CD14-positive monocyte (primary cell): Measurements from ENCODE around the gene B4GALT2. TPM values are rescaled to one million over a fixed set of nuclear protein-coding genes. Genes with fewer than 3 reads are reported as not detected.

Experiments
- DNase-seq, 3 donors: peaks; one replicate each; pipeline ENCODE4 v3.0.0-alpha.2; 2011 to 2022
- H2AFZ ChIP-seq: 2 replicates; pipeline ENCODE4 v1.6.0; 2012; ENCODE audit warnings: mild to moderate bottlenecking, low read depth, low read length, inconsistent platforms; ENCODE audit not compliant: insufficient read depth, poor library complexity, severe bottlenecking
- H3K27ac ChIP-seq, 2 donors: 1 replicate in 1 of 2; 2 replicates in 1 of 2; pipeline ENCODE4 v1.5.1; 2012 to 2013; ENCODE audit warnings: low read length in 2 of 2, control low read depth in 1 of 2, inconsistent platforms in 1 of 2, low read depth in 1 of 2, mild to moderate bottlenecking in 1 of 2
- H3K27me3 ChIP-seq, 2 donors: one replicate each; pipeline versions ENCODE4 v1.6.0 to v1.6.1; 2011 to 2013; ENCODE audit warnings: low read length in 2 of 2; ENCODE audit not compliant: control insufficient read depth in 2 of 2, insufficient read depth in 2 of 2
- H3K36me3 ChIP-seq, 2 donors: replicated peaks in 1 of 2; 1 replicate in 1 of 2; 2 replicates in 1 of 2; pipeline versions ENCODE4 v1.5.1 to v1.6.1; 2012 to 2013; ENCODE audit warnings: low read length in 2 of 2, control low read depth in 1 of 2, inconsistent platforms in 1 of 2, mild to moderate bottlenecking in 1 of 2; ENCODE audit not compliant: insufficient read depth in 2 of 2, control insufficient read depth in 1 of 2
- H3K4me1 ChIP-seq, 2 donors: 1 replicate in 1 of 2; 2 replicates in 1 of 2; pipeline versions ENCODE4 v1.5.1 to v1.6.1; 2012 to 2013; ENCODE audit warnings: low read length in 2 of 2, control low read depth in 1 of 2, inconsistent platforms in 1 of 2, mild to moderate bottlenecking in 1 of 2, moderate library complexity in 1 of 2; ENCODE audit not compliant: insufficient read depth in 2 of 2, control insufficient read depth in 1 of 2
- H3K4me2 ChIP-seq: replicated peaks from 2 replicates; pipeline ENCODE3; 2012; ENCODE audit warnings: low read length, moderate library complexity, mild to moderate bottlenecking; ENCODE audit not compliant: poor library complexity, severe bottlenecking; ENCODE audit errors: extremely low read depth
- H3K4me3 ChIP-seq, 3 experiments: fragments of 200-600 bp in 1 of 3; sonication (generic) in 1 of 3; replicated peaks in 1 of 3; 1 replicate in 2 of 3; 2 replicates in 1 of 3; pipeline ENCODE4 v1.5.1; 2011 to 2013; ENCODE audit warnings: low read length in 3 of 3, mild to moderate bottlenecking in 3 of 3, control low read depth in 2 of 3, low read depth in 2 of 3, inconsistent platforms in 1 of 3, moderate library complexity in 1 of 3
- H3K79me2 ChIP-seq: 2 replicates; pipeline ENCODE4 v1.6.0; 2012; ENCODE audit warnings: mild to moderate bottlenecking, control low read depth, inconsistent platforms, low read length, moderate library complexity; ENCODE audit not compliant: insufficient read depth
- H3K9ac ChIP-seq: 2 replicates; pipeline ENCODE4 v1.6.0; 2017; ENCODE audit warnings: low read length, mild to moderate bottlenecking; ENCODE audit not compliant: insufficient read depth, poor library complexity, severe bottlenecking
- H3K9me3 ChIP-seq, 2 donors: replicated peaks in 1 of 2; 1 replicate in 1 of 2; 2 replicates in 1 of 2; pipeline versions ENCODE4 v1.5.1 to v1.6.1; 2012 to 2013; ENCODE audit warnings: low read length in 2 of 2, control low read depth in 1 of 2; ENCODE audit not compliant: control insufficient read depth in 1 of 2, insufficient read depth in 1 of 2
- H4K20me1 ChIP-seq: 2 replicates; pipeline ENCODE4 v1.6.0; 2012; ENCODE audit warnings: mild to moderate bottlenecking, low read length, control low read depth, moderate library complexity; ENCODE audit not compliant: insufficient read depth
- H3K27ac Mint-ChIP-seq, 7 donors: one replicate each; pipeline ENCODE4 v1.8.0; 2020; ENCODE audit warnings: mild to moderate bottlenecking in 7 of 7, mixed read lengths in 7 of 7, moderate library complexity in 6 of 7, inconsistent platforms in 2 of 7
- H3K27me3 Mint-ChIP-seq, 3 donors: one replicate each; pipeline ENCODE4 v1.8.0; 2021 to 2022; ENCODE audit warnings: low read depth in 3 of 3, mild to moderate bottlenecking in 3 of 3, mixed read lengths in 3 of 3, moderate library complexity in 3 of 3, inconsistent platforms in 1 of 3
- H3K36me3 Mint-ChIP-seq, 2 donors: one replicate each; pipeline ENCODE4 v1.8.0; 2020; ENCODE audit warnings: mixed read lengths in 2 of 2, inconsistent platforms in 1 of 2, mild to moderate bottlenecking in 1 of 2
- H3K4me1 Mint-ChIP-seq: one replicate; pipeline ENCODE4 v1.8.0; 2020; ENCODE audit warnings: mild to moderate bottlenecking, mixed read lengths
- H3K4me3 Mint-ChIP-seq, 2 donors: one replicate each; pipeline ENCODE4 v1.8.0; 2020; ENCODE audit warnings: mild to moderate bottlenecking in 2 of 2, mixed read lengths in 2 of 2, moderate library complexity in 1 of 2
- H3K9me3 Mint-ChIP-seq, 7 donors: one replicate each; pipeline ENCODE4 v1.8.0; 2020 to 2022; ENCODE audit warnings: mixed read lengths in 7 of 7, mild to moderate bottlenecking in 6 of 7, moderate library complexity in 6 of 7, inconsistent platforms in 2 of 7
- CTCF ChIP-seq: fragments of 200-600 bp; IDR thresholded peaks from one replicate; pipeline ENCODE4 v1.8.0; 2022; ENCODE audit warnings: antibody characterized with exemption, mild to moderate bottlenecking
- WGBS: methylation state at CpG from one replicate; pipeline ENCODE4 v1.1.5; 2013; ENCODE audit warnings: missing lambda C conversion rate; ENCODE audit not compliant: insufficient coverage; 5-methylcytosine and 5-hydroxymethylcytosine counted together
- intact Hi-C, 2 donors: fragments of 100-400 bp; cut with micrococcal nuclease; formaldehyde crosslinking; loops; one replicate each; pipeline versions ENCODE4 v1.15.0 to v1.15.1; 2023
- polyA plus RNA-seq, 3 donors: library from polyadenylated mRNA; depleted of rRNA in 1 of 3; unstranded in 2 of 3; stranded (reverse) in 1 of 3; fragments of 300-500 nt in 2 of 3; fragments of >200 nt in 1 of 3; fragmentation: Illumina TruSeq in 2 of 3; gene quantifications; 1 replicate in 2 of 3; 2 replicates in 1 of 3; pipeline ENCODE4 v1.2.3, GENCODE V29; 2012 to 2021

B4GALT2 gene
- polyA plus RNA-seq, 3 donors = 0.30 to 0.35 TPM; not detected in 1

GRCh38 chr1:43942411-43942810 is 36.6 kb upstream of the B4GALT2 start:
- Histone ChIP-seq H3K36me3 (no peaks in the 10 kb centered on the region), H3K4me3 (no peak overlapping the region), H3K4me1 (peaks cover 11 to 16% of the 10 kb centered on the region in 2 donors), H3K27ac (no peak overlapping the region), H3K4me2 (no peak overlapping the region), H3K27me3 (no peaks in the 10 kb centered on the region), H3K9ac (no peak overlapping the region), H3K9me3 (no peaks in the 10 kb centered on the region), H4K20me1 (no peaks in the 10 kb centered on the region), H2AFZ (no peak overlapping the region), H3K79me2 (peaks cover 6% of the 10 kb centered on the region)
- Mint-ChIP-seq H3K27ac (no peak overlapping the region), H3K9me3 (no peaks in the 10 kb centered on the region), H3K36me3 (peaks cover 0 to 4% of the 10 kb centered on the region in 2 donors), H3K27me3 (peaks cover 0 to 2% (median 0%) of the 10 kb centered on the region in 3 donors), H3K4me1 (peaks cover 37% of the 10 kb centered on the region), H3K4me3 (no peak overlapping the region)
- TF ChIP-seq CTCF = no peak
- no peak for DNase-seq
- 74% methylated on average over 3 of the region's 3 CpGs for WGBS
- intact Hi-C loops = loop anchor here in 1 of 2 donors (10.0 kb wide), 1 partner anchor 288 kb away; the partner anchor contains the start of gene KDM4A

- 100% methylated on average over 1 of the region's 1 CpG for WGBS
- H3K36me3 Mint-ChIP-seq = peaks cover 7% of the 10 kb centered on the region in 2 donors
Observed at GRCh38 chr1:43944860-43945259, 34.1 kb upstream of the B4GALT2 start.

More at GRCh38 chr1:43944860-43945259, 34.1 kb upstream of the B4GALT2 start:
- H3K9ac ChIP-seq = no peak overlapping the region
- intact Hi-C loops = loop anchor here in 1 of 2 donors (5.0 to 10.0 kb wide), 2 partner anchors 238 to 290 kb away; partner anchors contain the start of genes KDM4A and ST3GAL3
- H3K4me1 ChIP-seq = peaks cover 20 to 25% of the 10 kb centered on the region in 2 donors
- Mint-ChIP-seq H3K27me3 (no peaks in the 10 kb centered on the region), H3K27ac (peak overlapping the region in 1 of 7 donors; percentile 0), H3K4me1 (peaks cover 47% of the 10 kb centered on the region), H3K9me3 (no peaks in the 10 kb centered on the region), H3K4me3 (no peak overlapping the region)
- no peak for DNase-seq
- H3K4me3 ChIP-seq = no peak overlapping the region
- H3K9me3 ChIP-seq = no peaks in the 10 kb centered on the region
- no peaks in the 10 kb centered on the region for H3K27me3 ChIP-seq
- H3K36me3 ChIP-seq = peaks cover 4 to 11% of the 10 kb centered on the region in 2 donors
- TF ChIP-seq CTCF = no peak
- no peak overlapping the region for H2AFZ ChIP-seq
- H4K20me1 ChIP-seq = no peaks in the 10 kb centered on the region
- no peak overlapping the region for H3K27ac ChIP-seq
- H3K4me2 ChIP-seq = no peak overlapping the region
- peaks cover 19% of the 10 kb centered on the region for H3K79me2 ChIP-seq
